Middle frontal gyrus (tissue), 1 donor: ENCODE data around the gene KLK15.
"Not testable (repeated sequence)": the region's sequence is repeated elsewhere in the genome, so short reads cannot be mapped to it uniquely, and the experiment has no call there.

Experiments used
- DNase-seq: peaks from one replicate; pipeline ENCODE4 v3.0.0-alpha.2; 2015; ENCODE audit warnings: low spot score; ENCODE audit errors: extremely low spot score

Gene KLK15

DNA sequence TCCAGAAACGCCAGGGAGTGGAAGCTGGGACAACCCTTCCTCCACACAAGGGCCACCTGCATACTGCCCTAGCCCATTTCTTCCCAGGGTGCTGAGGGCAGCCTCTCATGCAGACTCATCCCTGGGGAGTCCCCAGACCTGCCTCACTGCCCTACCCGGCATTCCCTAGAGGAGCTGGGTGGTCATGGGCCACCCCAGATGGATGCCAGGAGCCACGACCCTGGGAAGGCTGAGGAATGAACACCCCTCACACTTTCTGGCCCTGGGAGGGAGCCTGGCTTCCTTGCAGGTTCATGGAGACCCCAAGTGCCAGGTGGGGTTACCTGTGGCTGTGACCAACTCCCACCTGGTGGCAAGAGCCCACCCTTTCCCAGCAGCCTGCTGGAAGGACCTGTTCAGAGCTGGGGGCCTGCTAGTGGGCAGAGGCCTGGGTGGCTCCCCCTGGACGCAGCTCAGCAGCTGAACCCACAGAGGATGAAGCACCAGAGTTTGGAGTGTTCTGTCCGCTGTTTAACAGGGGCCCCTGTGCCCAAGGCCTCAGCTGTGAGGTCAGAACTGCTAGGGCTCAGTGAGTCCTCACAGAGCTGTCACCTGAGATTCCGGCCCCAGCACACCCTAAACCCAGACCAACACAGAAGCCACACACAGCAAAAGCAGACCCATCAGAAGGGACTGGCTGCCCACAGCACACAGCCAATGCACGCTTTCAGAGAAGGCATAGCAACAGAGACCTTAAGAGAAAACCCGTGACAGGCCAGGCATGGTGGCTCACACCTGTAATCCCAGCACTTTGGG lies 36.5 kb downstream of the KLK15 start:
- DNase-seq: no peak

DNA sequence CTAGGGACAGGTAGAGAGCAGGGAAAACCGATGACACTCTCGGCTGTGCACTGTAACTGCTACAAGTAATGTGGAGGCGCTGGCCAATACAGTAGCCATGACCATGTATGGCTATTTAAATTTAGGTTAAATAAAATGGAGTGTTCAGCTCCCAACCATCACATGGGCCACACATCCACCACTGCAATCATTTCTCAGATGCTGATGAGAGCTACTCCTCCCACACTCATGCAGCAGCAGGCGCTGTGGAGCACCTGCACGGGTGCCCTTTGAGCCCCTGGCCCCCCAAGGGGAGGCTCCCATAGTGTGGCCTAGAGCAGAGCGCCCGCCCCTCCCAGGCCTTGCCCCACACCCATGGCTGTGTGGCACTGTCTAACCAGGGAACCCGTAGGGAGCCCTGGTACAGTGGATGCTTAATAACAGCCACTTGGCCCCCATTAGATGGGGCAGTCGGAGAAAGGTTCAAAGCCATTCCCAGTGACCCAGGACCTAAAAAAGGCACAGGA lies 37.2 kb downstream of the KLK15 start:
- DNase-seq: no peak

DNA sequence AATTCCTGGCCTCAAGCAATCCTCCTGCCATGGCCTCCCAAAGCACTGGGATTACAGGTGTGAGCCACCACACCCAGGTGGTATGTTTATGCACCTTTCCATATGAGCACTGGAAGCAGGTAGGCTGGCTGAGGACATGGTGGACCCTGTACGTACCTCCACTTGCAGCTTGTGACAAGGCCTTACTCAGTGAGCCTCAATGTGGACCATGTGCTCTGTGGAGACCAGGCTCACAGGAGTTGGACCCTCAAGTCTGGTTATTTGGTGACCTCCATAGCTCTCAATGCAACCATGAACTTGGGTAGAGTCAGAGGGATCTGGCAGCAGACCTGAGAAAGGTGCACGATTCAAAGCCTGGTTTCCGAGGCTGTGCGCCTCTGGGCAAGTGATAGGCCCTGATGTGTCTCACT lies 37.7 kb downstream of the KLK15 start:
- DNase-seq: no peak

DNA sequence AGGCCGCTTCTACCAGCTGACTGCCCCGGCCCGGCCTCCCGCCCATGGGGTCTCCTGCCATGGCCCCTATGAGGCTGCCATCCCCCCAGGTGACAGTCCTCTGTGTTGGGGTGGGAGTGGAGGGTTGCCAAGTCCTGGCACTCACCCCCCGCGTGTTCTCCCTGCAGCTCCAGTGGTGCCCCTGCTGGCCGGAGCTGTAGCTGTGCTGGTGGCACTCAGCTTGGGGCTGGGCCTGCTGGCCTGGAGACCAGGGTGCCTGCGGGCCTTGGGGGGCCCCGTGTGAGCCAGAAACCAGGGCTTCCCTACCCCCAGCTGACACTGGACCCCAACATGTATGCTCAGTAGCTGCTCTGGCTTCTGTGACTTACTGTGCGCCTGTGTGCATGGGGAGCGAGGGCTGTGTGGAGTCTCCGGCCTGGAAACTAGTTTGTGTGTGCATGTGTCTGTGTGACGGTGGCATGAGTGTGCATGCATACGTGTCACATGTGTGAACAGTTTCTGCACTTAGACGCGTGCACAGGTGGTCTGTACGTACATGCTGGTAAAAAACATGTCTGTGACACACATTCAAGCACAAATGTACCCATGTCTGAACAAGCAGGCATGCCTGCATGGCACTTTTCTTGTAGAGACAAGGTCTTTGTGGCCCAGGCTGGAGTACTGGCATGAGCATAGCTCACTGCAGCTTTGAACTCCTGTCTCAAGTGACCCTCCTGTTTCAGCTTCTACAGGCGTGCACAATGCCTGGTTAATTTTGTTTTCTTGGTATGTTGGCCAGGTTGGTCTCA lies 38.3 kb downstream of the KLK15 start:
- DNase-seq: no peak

DNA sequence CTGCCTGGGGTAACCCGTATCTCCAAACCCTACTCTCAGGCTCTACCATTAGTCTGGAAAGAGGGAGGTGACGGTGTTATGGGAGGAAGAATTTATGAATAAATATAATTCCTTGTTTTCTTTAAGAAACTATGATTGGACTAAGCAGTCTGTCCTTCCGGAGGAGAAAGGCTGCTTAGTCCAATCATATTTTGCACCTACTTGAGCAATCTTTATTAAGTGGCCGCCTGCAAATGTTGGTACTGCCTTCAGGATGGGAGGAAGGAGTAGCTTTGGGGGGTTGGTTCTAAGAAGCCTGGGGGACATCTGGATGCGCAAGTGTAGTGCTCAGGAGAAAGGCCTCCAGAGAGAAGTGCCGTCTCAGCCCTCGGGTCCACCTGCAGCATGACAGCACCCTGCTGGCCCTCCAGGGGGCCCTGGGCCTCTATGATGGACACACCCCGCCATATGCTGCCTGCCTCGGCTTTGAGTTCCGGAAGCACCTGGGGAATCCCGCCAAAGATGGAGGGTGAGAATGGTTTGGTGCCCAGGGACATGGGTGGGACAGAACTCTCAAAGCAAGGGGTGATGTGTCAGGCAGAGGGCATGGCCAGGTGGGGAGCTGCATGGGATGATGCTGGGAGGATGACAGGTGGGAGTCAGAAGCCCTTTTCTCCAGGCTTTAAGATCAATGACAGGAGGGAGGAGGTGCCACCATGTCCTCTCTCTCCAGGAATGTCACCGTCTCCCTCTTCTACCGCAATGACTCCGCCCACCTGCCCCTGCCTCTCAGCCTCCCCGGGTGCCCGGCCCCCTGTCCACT lies 39.1 kb downstream of the KLK15 start:
- no peak for DNase-seq

DNA sequence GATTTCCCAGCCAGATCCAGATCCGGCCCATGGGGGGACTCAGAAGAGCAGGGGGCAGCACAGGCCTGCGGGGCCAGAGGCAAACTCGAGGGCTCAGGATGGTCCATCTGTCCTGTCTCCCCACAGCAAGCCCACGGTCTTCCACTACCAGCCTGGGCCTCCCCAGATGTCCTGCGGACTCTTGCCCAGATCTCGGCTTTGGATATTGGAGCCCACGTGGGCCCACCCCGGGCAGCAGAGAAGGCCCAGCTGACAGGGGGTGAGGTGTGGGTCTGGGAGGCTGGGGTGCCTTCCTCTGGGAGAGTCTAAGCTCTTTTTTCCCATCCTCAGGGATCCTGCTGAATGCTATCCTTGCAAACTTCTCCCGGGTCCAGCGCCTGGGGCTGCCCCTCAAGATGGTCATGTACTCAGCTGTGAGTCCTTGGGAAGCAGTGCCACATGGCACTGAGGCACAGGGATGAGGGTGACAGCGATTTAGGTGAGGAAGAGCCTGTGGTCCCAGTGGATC lies 39.8 kb downstream of the KLK15 start:
- no peak for DNase-seq

DNA sequence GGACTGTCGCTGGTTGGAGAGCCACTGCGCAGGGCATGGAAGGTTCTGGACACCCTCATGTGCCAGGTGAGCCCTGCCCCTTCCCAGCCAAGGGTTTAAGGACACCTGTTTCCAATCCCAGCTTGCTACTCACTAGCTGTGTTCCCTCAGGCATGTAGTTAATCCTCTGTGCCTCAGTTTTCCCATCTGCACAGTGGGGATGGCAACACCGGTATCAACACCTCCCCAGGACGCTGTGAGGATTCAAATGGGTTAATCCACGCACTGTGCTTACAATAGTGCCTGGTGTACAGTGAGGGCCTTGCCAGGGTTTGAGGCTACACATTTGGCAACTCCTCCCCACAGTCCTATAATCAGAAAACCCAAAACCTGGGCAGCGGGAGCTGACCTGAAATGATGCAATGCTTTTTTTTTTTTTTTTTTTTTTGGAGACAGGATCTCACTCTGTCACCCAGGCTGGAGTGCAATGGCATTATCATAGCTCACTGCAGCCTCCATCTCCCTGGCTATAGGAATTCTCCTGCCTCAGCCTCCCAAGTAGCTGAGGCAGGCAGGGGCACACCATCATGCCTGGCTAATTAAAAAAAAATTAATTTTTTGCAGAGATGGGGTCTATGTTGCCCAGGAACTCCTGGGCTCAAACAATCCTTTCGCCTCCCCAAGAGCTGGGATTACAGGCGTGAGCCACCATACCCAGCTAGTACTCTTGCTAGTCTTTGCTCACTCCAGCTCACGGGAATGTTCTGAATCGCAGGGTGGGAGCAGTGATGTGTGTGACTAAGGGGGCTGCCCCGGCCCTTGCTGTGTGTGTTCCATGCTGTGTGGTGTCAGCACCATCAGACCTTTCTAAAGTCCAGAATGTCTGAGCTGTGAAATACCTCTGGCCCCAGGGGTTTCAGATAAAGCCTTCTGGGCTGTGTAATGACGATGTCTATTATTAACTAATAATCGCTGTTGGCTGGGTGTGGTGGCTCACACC lies 40.8 kb downstream of the KLK15 start:
- DNase-seq: no peak

DNA sequence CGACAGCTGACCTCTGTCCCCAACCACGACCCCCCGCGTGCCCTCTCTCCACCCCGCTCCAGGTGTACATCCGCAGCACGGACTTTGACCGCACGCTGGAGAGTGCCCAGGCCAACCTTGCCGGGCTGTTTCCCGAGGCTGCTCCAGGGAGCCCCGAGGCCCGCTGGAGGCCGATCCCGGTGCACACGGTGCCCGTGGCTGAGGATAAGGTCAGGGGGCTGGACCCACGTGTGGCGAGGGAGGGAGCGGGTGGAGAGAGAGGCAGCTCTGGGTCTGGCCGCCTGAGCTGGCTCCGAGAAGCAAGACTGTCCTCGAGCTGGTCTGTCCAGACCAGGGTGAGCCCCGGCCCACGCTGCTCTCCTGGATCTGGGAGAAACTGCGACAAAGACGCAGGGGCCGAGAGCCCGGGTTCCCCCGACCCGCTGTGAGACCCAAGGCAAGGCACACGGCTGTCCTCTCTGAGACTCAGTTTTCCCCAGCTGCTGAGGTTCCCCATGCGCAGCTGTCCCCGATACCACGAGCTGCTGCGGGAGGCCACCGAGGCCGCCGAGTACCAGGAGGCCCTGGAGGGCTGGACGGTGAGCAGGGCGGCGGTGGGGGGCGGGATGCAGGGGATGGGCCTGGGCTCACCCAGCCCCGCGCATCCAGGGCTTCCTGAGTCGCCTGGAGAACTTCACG lies 41.6 kb downstream of the KLK15 start:
- no peak for DNase-seq

DNA sequence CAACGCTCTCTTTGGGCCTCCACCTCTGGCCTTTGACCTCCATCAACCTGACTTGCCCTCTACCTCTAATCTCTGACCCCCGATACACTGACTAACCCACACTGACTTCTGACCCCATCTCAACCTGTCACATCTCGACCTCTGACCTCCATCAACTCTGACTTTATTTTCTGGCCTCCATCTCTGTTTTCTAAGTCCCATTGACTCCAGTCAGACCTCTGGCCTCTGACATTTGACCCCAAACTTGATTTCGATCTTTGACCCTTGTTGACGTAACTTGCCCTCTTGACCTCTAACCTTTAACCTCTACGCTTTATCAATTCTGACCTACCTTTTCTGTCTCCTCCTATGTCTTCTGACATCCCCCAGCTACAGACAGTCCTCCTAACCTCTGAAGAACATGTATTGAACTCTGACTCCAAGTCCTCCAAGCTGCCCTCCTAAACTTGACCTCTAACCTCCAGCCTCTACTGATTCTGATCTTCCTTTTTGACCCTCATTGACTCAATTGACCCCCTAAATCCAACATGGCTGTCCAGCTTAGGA lies 42.4 kb downstream of the KLK15 start:
- DNase-seq: no peak

DNA sequence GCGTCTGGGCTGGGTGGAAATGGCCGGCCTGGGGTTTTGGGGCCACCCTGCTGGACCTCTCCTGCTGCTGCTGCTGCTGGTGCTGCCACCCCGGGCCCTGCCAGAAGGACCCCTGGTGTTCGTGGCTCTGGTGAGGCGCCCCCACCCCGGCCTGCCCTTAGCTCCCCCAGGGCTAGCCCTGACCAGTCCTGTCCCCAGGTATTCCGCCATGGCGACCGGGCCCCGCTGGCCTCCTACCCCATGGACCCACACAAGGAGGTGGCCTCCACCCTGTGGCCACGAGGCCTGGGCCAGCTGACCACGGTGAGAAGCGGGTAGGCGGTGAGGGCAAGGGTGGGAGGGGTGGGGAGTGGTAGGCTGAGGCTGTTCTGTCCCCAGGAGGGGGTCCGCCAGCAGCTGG lies 43.0 kb downstream of the KLK15 start, which contains the start of gene ACP4:
ACP4 (plus strand) TSS at position 20 of the 400 bp plus-strand sequence; CDS start at position 20, 0 bp downstream.
- no peak for DNase-seq

DNA sequence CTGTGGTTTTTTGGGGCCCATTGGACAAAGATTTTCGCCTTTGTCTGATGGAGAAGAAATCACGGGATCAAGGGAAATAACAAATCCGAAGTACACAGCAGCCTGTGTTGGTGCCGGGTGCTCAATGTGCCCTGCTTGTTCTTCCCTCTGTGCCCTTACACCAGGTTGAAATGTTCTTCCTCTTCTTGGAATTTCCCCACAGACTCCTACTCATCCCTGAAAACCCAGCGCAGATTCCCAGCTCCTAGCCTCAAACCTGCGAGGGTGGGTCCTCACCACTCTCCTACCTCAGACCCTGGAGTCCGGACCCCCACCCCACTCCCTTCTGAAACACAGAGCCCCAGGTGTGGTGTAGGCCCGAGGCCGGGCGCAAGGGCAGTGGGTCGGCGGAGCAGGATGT lies 48.0 kb downstream of the KLK15 start:
- no peak for DNase-seq

DNA sequence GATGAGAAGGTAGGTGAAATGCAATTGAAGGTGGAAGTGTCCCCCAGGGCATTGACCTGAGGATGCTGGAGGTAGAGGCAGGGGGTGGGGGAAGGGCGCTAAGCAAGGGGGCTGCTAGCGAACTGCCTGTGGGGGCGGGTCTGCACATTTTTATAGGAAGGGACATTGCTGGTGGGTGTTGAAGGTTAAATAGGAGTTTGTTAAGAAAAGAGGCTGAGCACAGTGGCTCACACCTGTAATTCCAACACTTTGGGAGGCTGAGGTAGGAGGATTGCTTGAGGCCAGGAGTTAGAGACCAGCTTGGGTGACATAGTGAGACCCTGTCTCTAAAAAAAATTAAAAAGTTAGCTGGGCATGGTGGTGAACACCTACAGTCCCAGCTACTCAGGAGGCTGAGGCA lies 48.7 kb downstream of the KLK15 start:
- no peak for DNase-seq

DNA sequence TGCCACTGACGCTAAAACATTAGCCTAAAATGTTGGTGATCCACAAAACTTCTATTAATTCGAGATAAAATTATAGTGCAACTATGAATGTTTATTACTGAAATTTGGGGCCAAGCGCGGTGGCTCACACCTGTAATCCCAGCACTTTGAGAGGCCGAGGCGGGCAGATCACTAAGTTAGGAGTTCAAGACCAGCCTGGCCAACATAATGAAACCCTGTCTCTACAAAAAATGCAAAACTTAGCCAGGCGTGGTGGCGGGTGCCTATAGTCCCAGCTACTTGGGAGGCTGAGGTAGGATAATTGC lies 49.6 kb downstream of the KLK15 start:
- DNase-seq: not testable (repeated sequence)

DNA sequence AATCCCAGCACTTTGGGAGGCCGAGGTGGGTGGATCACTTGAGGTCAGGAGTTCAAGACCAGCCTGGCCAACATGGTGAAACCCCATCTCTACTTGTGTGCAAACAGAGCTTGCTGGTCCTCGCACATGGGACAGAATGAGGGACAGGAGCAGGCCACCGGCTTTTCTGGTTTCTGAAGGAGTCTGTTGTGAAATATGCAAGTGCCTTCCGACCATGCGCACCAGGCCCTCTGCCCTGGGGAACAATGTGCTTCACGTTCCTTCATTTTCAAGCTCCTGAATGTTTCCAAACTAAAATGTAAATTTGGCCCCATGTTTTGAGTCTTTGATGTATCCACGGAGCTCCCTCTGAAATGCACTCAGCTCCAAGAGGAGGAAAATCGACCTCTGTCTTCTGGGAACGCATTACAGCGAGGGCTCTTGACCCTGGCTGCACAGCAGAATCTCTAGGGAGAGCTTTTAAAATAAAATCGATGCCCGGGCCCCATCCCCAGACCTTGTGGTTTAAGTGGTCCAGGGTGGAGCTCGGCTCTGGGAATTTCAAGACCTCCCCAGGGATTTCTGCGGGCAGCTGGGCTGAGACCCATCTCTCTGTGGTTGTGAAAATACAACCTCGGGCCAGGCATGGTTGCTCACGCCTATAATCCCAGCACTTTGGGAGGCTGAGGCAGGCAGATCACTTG lies 52.5 kb downstream of the KLK15 start:
- DNase-seq: no peak

DNA sequence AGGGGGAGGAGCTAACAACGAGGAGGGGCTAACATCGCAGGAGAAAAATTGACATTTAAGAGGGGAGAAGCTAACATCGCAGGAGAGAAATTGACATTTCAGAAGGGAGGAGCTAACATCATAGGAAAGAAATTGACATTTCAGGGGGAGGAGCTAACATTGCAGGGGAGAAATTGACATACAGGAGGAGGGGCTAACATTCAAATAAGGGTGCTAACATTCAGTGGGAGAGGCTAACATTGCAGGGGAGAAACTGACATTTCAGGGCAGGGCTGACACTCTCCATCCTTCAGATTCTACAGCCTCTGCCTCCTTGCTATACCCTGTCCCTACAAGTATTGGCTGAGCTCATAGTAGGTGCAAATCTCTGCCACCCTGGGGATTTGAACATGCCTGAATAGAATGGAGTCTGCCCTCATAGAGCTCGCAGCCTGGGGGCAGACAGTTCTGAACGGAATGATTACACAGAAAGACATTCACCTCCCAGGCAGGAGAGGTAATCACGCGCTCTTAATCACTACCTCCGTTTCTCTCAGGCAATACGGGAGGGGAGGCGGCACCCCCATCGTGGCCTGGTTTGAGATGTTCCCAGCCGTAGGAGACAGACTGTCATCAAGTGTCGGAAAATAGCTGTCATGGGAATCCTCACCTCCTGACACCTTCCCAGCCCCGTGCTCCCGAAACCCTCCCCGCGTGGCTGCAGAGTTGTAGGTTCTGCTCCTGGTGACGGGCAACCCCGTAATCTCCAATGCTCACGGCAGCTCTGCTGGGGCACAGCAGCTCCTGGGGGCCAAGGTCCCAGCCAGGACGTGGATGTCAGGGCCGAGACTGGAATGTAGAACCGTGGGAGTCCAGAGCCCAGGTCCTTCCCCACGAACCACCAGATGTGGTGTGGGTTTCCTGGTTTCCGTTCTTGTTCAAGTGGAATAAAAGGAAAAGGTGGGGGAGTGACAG lies 53.6 kb downstream of the KLK15 start:
- DNase-seq: no peak

DNA sequence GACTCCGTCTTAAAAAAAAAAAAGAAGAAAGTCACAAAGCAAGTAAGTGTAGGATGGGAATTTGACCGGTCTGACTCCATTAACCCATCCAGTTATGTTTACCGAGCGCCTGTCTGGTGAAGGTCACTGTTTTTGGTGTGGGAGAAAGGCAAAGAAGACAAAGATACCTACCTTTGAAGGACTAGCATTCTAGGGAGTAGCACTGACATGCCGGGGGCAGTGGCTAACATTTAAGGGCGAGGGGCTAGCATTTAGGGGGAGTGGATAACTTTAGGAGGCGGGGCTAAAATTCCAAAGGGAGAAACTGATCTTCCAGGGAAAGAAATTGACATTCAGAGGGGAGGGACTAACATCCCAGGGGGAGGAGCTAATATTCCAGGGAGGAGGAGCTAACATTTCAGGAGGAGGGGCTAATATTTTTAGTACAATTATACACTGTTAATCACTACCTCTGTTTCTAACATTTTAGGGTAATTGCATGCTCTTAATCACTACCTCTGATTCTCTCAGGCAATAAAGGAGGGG lies 54.4 kb downstream of the KLK15 start:
- no peak for DNase-seq

DNA sequence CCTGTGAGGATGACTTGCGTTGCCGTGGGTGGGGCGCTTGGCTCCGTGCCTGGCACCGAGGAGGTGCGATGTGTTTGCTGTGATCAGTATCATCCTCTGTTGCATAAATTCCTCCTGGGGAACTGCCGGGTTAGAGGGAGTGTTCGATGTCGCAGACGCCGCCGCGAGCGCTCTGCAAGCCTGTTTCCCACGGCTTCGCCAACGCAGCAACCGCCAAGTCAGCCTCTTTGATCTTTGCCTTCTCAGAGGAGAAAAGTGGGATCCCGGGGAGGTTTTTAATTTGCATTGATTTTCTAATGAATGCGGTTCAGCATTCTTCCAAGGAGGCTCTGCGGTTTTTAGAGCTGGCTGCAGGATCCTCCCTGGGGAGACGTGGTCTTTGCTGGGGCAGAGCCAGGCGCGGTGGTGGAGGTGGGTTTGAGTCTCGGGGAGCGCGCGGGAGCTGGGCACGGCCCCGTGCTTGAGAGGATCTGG lies 55.5 kb downstream of the KLK15 start:
- DNase-seq: no peak
